ENCODE measurements around the gene MID1IP1.

DNA sequence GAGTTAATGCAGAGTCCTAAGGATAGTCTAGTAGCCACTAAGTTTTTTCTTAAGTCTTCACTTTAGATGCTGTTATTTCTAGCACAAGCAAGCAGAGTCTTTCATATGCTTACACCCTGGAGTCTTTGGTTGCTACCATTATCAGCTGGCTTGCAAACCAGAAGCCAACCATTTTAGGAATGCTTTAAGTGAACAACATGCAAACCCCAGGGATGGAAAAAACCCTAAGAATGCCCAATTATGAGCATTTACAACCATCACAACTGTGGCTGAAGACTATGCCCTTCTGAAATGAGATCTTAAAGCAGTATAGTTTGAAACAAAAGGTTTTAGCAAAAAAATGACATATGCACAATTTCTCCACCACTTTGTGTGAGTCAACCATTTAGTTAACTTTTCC lies 6.6 kb downstream of the MID1IP1 start:
- TF ChIP-seq, protein P1, sequence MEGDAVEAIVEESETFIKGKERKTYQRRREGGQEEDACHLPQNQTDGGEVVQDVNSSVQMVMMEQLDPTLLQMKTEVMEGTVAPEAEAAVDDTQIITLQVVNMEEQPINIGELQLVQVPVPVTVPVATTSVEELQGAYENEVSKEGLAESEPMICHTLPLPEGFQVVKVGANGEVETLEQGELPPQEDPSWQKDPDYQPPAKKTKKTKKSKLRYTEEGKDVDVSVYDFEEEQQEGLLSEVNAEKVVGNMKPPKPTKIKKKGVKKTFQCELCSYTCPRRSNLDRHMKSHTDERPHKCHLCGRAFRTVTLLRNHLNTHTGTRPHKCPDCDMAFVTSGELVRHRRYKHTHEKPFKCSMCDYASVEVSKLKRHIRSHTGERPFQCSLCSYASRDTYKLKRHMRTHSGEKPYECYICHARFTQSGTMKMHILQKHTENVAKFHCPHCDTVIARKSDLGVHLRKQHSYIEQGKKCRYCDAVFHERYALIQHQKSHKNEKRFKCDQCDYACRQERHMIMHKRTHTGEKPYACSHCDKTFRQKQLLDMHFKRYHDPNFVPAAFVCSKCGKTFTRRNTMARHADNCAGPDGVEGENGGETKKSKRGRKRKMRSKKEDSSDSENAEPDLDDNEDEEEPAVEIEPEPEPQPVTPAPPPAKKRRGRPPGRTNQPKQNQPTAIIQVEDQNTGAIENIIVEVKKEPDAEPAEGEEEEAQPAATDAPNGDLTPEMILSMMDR (IDR thresholded peaks at IDR 0.05): no peak
- TF ChIP-seq POLR2A (IDR thresholded peaks at IDR 0.05): no peak
